ENCODE data around the gene PLCE1. TPM values are rescaled to one million over a fixed set of nuclear protein-coding genes. Genes with fewer than 3 reads are reported as not detected.
"Not testable (repeated sequence)": the region's sequence is repeated elsewhere in the genome, so short reads cannot be mapped to it uniquely, and the experiment has no call there.

Gene PLCE1
- total RNA-seq, 6 experiments from 2014 or later = 0.41 to 0.74 (median 0.47) TPM

- no peaks in the 10 kb centered on the region; the same call in 1 of the 2 replicates for H3K27me3 Mint-ChIP-seq (ENCODE audit: insufficient read depth)
- H3K27ac Mint-ChIP-seq = peak overlapping the region; percentile 43; the same call in 1 of the 2 replicates
- no peak for TF ChIP-seq CTCF (IDR thresholded peaks at IDR 0.05)
- H3K9me3 Mint-ChIP-seq = no peaks in the 10 kb centered on the region
- H3K36me3 Mint-ChIP-seq (ENCODE audit: low read depth) = no peaks in the 10 kb centered on the region; the same call in 1 of the 2 replicates
- no peak for DNase-seq
- H3K4me1 Mint-ChIP-seq (ENCODE audit: low read depth) = peaks cover 26% of the 10 kb centered on the region
- no peak overlapping the region for H3K4me3 Mint-ChIP-seq
Measured at GRCh38 chr10:93954299-93954698, 39.4 kb upstream of the PLCE1 start.

GRCh38 chr10:93954726-93955363 lies 38.9 kb upstream of the PLCE1 start:
- H3K4me1 Mint-ChIP-seq (ENCODE audit: low read depth) = peaks cover 26% of the 10 kb centered on the region
- no peaks in the 10 kb centered on the region; the same call in 1 of the 2 replicates for H3K36me3 Mint-ChIP-seq (ENCODE audit: low read depth)
- H3K9me3 Mint-ChIP-seq = no peaks in the 10 kb centered on the region
- peak; percentile 68 for DNase-seq
- no peak for TF ChIP-seq CTCF (IDR thresholded peaks at IDR 0.05)
- peak overlapping the region; percentile 55; the same call in 1 of the 2 replicates for H3K27ac Mint-ChIP-seq
- no peak overlapping the region for H3K4me3 Mint-ChIP-seq
- H3K27me3 Mint-ChIP-seq (ENCODE audit: insufficient read depth) = no peaks in the 10 kb centered on the region; the same call in 1 of the 2 replicates

GRCh38 chr10:93958834-93959233 lies 34.9 kb upstream of the PLCE1 start:
- Mint-ChIP-seq H3K4me1 (ENCODE audit: low read depth) (peaks cover 15% of the 10 kb centered on the region), H3K4me3 (no peak overlapping the region), H3K27me3 (ENCODE audit: insufficient read depth) (peaks cover 10% of the 10 kb centered on the region), H3K9me3 (no peaks in the 10 kb centered on the region), H3K27ac (no peak overlapping the region), H3K36me3 (ENCODE audit: low read depth) (no peaks in the 10 kb centered on the region; the same call in 1 of the 2 replicates)
- DNase-seq = no peak
- no peak for TF ChIP-seq CTCF (IDR thresholded peaks at IDR 0.05)

- H3K9me3 Mint-ChIP-seq; H3K4me3 Mint-ChIP-seq; H3K36me3 Mint-ChIP-seq (ENCODE audit: low read depth); H3K4me1 Mint-ChIP-seq (ENCODE audit: low read depth); DNase-seq; H3K27me3 Mint-ChIP-seq (ENCODE audit: insufficient read depth); H3K27ac Mint-ChIP-seq: not testable (repeated sequence)
Measured at GRCh38 chr10:93960988-93961387, 32.7 kb upstream of the PLCE1 start.

GRCh38 chr10:93962973-93963372 lies 30.8 kb upstream of the PLCE1 start:
- Mint-ChIP-seq H3K4me3 (no peak overlapping the region), H3K4me1 (ENCODE audit: low read depth) (no peaks in the 10 kb centered on the region), H3K27ac (no peak overlapping the region), H3K9me3 (no peaks in the 10 kb centered on the region), H3K36me3 (ENCODE audit: low read depth) (no peaks in the 10 kb centered on the region; the same call in 1 of the 2 replicates), H3K27me3 (ENCODE audit: insufficient read depth) (peaks cover 10% of the 10 kb centered on the region)
- TF ChIP-seq CTCF (IDR thresholded peaks at IDR 0.05) = no peak
- no peak for DNase-seq

- TF ChIP-seq CTCF (IDR thresholded peaks at IDR 0.05) = no peak
- H3K27me3 Mint-ChIP-seq (ENCODE audit: insufficient read depth) = peaks cover 10% of the 10 kb centered on the region
- no peak overlapping the region for H3K4me3 Mint-ChIP-seq
- H3K27ac Mint-ChIP-seq = no peak overlapping the region
- H3K4me1 Mint-ChIP-seq (ENCODE audit: low read depth) = no peaks in the 10 kb centered on the region
- H3K36me3 Mint-ChIP-seq (ENCODE audit: low read depth) = no peaks in the 10 kb centered on the region; the same call in 1 of the 2 replicates
- DNase-seq = no peak
- no peaks in the 10 kb centered on the region for H3K9me3 Mint-ChIP-seq
Measured at GRCh38 chr10:93963434-93963833, 30.3 kb upstream of the PLCE1 start.
